Measurements from ENCODE around the gene NFKBIE.

NFKBIE gene

GRCh38 chr6:44258325-44258863 lies 7.0 kb downstream of the NFKBIE start:
- DNase-seq (ENCODE audit: low read depth in 1 of 2, low spot score in 1 of 2), result no peak

GRCh38 chr6:44257753-44258324 lies 7.5 kb downstream of the NFKBIE start:
- no peak for DNase-seq (ENCODE audit: low read depth in 1 of 2, low spot score in 1 of 2)

- DNase-seq (ENCODE audit: low read depth in 1 of 2, low spot score in 1 of 2), result peak in 1 of 2 donors; percentile 54
These were observed 8.2 kb downstream of the NFKBIE start, which contains the start of gene SLC35B2 for GRCh38 chr6:44257025-44257752. Gene SLC35B2 (minus strand): TSS chr6:44257528. CDS start chr6:44257410, 118 bp downstream.

- DNase-seq (ENCODE audit: low read depth in 1 of 2, low spot score in 1 of 2), result no peak
These were observed 8.7 kb downstream of the NFKBIE start for GRCh38 chr6:44256775-44257024.

GRCh38 chr6:44255871-44256774 lies 9.2 kb downstream of the NFKBIE start:
- no peak for DNase-seq (ENCODE audit: low read depth in 1 of 2, low spot score in 1 of 2)

GRCh38 chr6:44255105-44255808 lies 10.1 kb downstream of the NFKBIE start:
- no peak for DNase-seq (ENCODE audit: low read depth in 1 of 2, low spot score in 1 of 2)

- no peak for DNase-seq (ENCODE audit: low read depth in 1 of 2, low spot score in 1 of 2)
These were observed 10.9 kb downstream of the NFKBIE start for GRCh38 chr6:44254191-44255104.

GRCh38 chr6:44253307-44254101 lies 11.8 kb downstream of the NFKBIE start:
- DNase-seq (ENCODE audit: low read depth in 1 of 2, low spot score in 1 of 2), result peak in 1 of 2 donors; percentile 37

- DNase-seq (ENCODE audit: low read depth in 1 of 2, low spot score in 1 of 2), result no peak
These were observed 13.5 kb downstream of the NFKBIE start for GRCh38 chr6:44251576-44252524.

- DNase-seq (ENCODE audit: low read depth in 1 of 2, low spot score in 1 of 2), result no peak
These were observed 14.6 kb downstream of the NFKBIE start for GRCh38 chr6:44250718-44251123.

GRCh38 chr6:44250067-44250717 lies 15.2 kb downstream of the NFKBIE start:
- DNase-seq (ENCODE audit: low read depth in 1 of 2, low spot score in 1 of 2), result no peak

- DNase-seq (ENCODE audit: low read depth in 1 of 2, low spot score in 1 of 2), result no peak
These were observed 16.1 kb downstream of the NFKBIE start for GRCh38 chr6:44249082-44249748.

- no peak for DNase-seq (ENCODE audit: low read depth in 1 of 2, low spot score in 1 of 2)
These were observed 16.8 kb downstream of the NFKBIE start for GRCh38 chr6:44248579-44248978.

GRCh38 chr6:44247338-44248302 lies 17.7 kb downstream of the NFKBIE start:
- DNase-seq (ENCODE audit: low read depth in 1 of 2, low spot score in 1 of 2), result peak; percentile 78 to 89

- peak; percentile 90 to 94 for DNase-seq (ENCODE audit: low read depth in 1 of 2, low spot score in 1 of 2)
These were observed 18.6 kb downstream of the NFKBIE start, which contains the start of gene HSP90AB1 for GRCh38 chr6:44246663-44247337. Gene HSP90AB1 (plus strand): TSS chr6:44247101. CDS start chr6:44248630, 1,529 bp downstream.

Data from activated T-helper 1 cell treated with anti-CD3 and anti-CD28 coated beads, Interleukin-2, amount 50 U/mL, for 16 hours (primary cell).